HepG2 (cell line): ENCODE data around the gene SYNGAP1. TPM values are rescaled to one million over a fixed set of nuclear protein-coding genes. Genes with fewer than 3 reads are reported as not detected.

Source experiments
- FOXO1 ChIP-seq: sonication (generic); formaldehyde crosslinking; IDR thresholded peaks from 2 replicates; pipeline ENCODE4 v1.4.0; 2020; ENCODE audit warnings: missing genetic modification reagents
- JUNB ChIP-seq: sonication (generic); formaldehyde crosslinking; IDR thresholded peaks from 2 replicates; pipeline ENCODE4 v1.8.0; 2022; ENCODE audit warnings: missing genetic modification reagents, mild to moderate bottlenecking, borderline replicate concordance
- KMT2A ChIP-seq: sonication (generic); formaldehyde crosslinking; IDR thresholded peaks from 2 replicates; pipeline ENCODE4 v1.4.0; 2020; ENCODE audit warnings: missing genetic modification reagents
- RXRA ChIP-seq: sonication (generic); formaldehyde crosslinking; IDR thresholded peaks from 2 replicates; pipeline ENCODE4 v1.5.1; 2020; ENCODE audit warnings: missing genetic modification reagents
- ZNF136 ChIP-seq: sonication (generic); formaldehyde crosslinking; IDR thresholded peaks from 2 replicates; pipeline ENCODE4 v1.8.1; 2022; ENCODE audit warnings: low read depth, mild to moderate bottlenecking, moderate library complexity, missing genetic modification reagents
- ZNF235 ChIP-seq: sonication (generic); formaldehyde crosslinking; IDR thresholded peaks from 2 replicates; pipeline ENCODE4 v1.8.1; 2023; ENCODE audit warnings: mild to moderate bottlenecking, missing genetic modification reagents, borderline replicate concordance
- ZNF737 ChIP-seq: sonication (generic); formaldehyde crosslinking; IDR thresholded peaks from 2 replicates; pipeline ENCODE4 v1.5.0; 2020; ENCODE audit warnings: missing genetic modification reagents, mild to moderate bottlenecking, borderline replicate concordance
- polyA plus RNA-seq, 8 experiments: library from polyadenylated mRNA; depleted of rRNA in 3 of 8; stranded (reverse) in 7 of 8; unstranded in 1 of 8; fragments of >200 nt; fragmentation: Illumina TruSeq in 4 of 8; extraction: Trizol in 4 of 8; gene quantifications; 2 replicates each; pipeline versions ENCODE4 v1.2.1 to v1.2.3, GENCODE V29; 2011 to 2016; ENCODE audit warnings: low read depth in 4 of 8, missing spikeins in 1 of 8, mixed read lengths in 1 of 8; ENCODE audit not compliant: insufficient read depth in 1 of 8
- total RNA-seq, 5 experiments: library from RNA; depleted of rRNA; stranded (reverse); fragments of >200 nt; fragmentation: Illumina TruSeq; extraction: Trizol; gene quantifications; 2 replicates each; pipeline ENCODE4 v1.2.3, GENCODE V29; 2016; ENCODE audit warnings: low read depth in 1 of 5
- TF ChIP-seq, protein P1 (sequence below): sonication (generic); formaldehyde crosslinking; IDR thresholded peaks from 2 replicates; pipeline ENCODE4 v1.4.0; 2020; ENCODE audit warnings: missing genetic modification reagents
- TF ChIP-seq, protein P2 (sequence below): sonication (generic); formaldehyde crosslinking; IDR thresholded peaks from 2 replicates; pipeline ENCODE4 v1.4.0; 2020; ENCODE audit warnings: missing genetic modification reagents, borderline replicate concordance

Gene SYNGAP1
- total and polyA plus RNA-seq, 2 of the 13 experiments (the other 11 are each of a cell fraction or from before 2014, with no cell fraction given) = 0.75 to 1.1 TPM

DNA sequence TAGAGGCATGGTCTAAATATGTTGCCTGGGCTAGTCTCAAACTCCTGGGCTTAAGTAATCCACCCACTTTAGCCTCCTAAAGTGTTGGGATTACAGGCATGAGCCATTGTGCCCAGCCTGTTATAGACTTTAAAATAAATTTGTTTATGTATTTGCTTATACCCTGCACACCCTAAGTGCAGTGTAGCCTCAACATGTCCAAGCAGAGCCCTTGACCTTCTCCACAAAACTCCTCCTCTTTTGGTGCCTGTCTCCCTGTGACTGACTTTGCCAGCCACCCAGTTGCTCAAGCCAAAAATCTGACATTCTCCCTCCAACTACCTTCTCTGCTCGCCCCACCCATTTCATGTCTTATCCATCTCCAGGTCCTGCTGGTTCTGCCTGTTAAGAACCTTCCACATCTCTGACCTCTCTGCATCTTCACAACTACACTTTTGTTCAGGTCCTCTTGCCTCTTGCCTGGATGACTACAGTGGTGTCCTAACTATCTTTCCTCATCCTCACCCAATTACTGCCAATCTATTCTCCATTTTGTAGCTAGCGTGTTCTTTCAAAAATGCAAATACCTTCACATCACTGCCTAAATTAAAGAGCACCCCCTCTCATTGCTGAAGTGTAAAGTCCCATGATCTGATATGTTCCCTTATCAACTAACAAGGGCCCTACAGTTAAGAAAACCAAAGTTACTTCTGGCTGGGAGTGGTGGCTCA, 39.4 kb upstream of the SYNGAP1 start (continued):
- TF ChIP-seq, protein P1, sequence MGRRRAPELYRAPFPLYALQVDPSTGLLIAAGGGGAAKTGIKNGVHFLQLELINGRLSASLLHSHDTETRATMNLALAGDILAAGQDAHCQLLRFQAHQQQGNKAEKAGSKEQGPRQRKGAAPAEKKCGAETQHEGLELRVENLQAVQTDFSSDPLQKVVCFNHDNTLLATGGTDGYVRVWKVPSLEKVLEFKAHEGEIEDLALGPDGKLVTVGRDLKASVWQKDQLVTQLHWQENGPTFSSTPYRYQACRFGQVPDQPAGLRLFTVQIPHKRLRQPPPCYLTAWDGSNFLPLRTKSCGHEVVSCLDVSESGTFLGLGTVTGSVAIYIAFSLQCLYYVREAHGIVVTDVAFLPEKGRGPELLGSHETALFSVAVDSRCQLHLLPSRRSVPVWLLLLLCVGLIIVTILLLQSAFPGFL (CRISPR knock-in tag) = no peak
- TF ChIP-seq RXRA (CRISPR knock-in tag) (no peak), JUNB (CRISPR knock-in tag) (no peak), ZNF737 (CRISPR knock-in tag) (no peak), ZNF136 (no peak), FOXO1 (CRISPR knock-in tag) (no peak), KMT2A (CRISPR knock-in tag) (no peak), ZNF235 (no peak)
- TF ChIP-seq, protein P2, sequence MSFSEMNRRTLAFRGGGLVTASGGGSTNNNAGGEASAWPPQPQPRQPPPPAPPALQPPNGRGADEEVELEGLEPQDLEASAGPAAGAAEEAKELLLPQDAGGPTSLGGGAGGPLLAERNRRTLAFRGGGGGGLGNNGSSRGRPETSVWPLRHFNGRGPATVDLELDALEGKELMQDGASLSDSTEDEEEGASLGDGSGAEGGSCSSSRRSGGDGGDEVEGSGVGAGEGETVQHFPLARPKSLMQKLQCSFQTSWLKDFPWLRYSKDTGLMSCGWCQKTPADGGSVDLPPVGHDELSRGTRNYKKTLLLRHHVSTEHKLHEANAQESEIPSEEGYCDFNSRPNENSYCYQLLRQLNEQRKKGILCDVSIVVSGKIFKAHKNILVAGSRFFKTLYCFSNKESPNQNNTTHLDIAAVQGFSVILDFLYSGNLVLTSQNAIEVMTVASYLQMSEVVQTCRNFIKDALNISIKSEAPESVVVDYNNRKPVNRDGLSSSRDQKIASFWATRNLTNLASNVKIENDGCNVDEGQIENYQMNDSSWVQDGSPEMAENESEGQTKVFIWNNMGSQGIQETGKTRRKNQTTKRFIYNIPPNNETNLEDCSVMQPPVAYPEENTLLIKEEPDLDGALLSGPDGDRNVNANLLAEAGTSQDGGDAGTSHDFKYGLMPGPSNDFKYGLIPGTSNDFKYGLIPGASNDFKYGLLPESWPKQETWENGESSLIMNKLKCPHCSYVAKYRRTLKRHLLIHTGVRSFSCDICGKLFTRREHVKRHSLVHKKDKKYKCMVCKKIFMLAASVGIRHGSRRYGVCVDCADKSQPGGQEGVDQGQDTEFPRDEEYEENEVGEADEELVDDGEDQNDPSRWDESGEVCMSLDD = no peak
